ENCODE data around the gene SLC5A12. TPM values are rescaled to one million over a fixed set of nuclear protein-coding genes. Genes with fewer than 3 reads are reported as not detected.

The SLC5A12 gene
- polyA plus RNA-seq, 1 donor (not counting 4 experiments of a cell fraction or from before 2014, with no cell fraction given): not detected

DNA sequence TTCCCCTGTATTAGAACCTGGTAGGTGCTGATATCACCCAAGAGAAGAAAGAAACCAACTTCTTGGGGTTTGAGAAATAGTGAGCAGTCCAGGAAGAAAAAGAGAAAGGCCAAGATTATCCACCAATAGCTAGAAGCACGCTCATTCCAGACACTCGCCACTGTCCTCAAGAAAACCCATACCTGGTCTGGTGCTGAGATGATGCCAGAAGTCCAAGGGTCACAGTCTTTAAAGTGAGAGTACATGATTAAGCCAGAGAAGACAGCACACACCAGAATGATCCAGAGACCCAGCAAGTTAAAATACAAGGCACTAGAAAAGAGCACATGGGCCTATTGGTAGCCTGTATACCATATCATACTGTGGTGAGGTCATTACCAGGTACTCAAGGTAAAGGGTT lies 23.6 kb downstream of the SLC5A12 start:
- no peak overlapping the region for H3K4me3 ChIP-seq (ENCODE audit: control insufficient read depth in 2 of 3, extremely low read depth in 1 of 3, insufficient read depth in 2 of 3, low read depth in 1 of 3, low read length in 3 of 3)
- FAIRE-seq: no peak
- H3K4me1 ChIP-seq (ENCODE audit: control insufficient read depth, extremely low read depth, insufficient read depth, low read length): no peaks in the 10 kb centered on the region
- no peak overlapping the region for H3K27ac ChIP-seq (ENCODE audit: control insufficient read depth, insufficient read depth, low read length)
- no peaks in the 10 kb centered on the region for H4K20me1 ChIP-seq (ENCODE audit: control insufficient read depth, extremely low read depth, insufficient read depth, low read length)
- dilution Hi-C loops (cut with MboI; ENCODE audit: extremely low pct_ligation_motif_present, low sequenced_read_pairs): no loop called here
- no peak overlapping the region for H2AFZ ChIP-seq (ENCODE audit: control insufficient read depth, low read length)
- TF ChIP-seq, protein P1, sequence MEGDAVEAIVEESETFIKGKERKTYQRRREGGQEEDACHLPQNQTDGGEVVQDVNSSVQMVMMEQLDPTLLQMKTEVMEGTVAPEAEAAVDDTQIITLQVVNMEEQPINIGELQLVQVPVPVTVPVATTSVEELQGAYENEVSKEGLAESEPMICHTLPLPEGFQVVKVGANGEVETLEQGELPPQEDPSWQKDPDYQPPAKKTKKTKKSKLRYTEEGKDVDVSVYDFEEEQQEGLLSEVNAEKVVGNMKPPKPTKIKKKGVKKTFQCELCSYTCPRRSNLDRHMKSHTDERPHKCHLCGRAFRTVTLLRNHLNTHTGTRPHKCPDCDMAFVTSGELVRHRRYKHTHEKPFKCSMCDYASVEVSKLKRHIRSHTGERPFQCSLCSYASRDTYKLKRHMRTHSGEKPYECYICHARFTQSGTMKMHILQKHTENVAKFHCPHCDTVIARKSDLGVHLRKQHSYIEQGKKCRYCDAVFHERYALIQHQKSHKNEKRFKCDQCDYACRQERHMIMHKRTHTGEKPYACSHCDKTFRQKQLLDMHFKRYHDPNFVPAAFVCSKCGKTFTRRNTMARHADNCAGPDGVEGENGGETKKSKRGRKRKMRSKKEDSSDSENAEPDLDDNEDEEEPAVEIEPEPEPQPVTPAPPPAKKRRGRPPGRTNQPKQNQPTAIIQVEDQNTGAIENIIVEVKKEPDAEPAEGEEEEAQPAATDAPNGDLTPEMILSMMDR (optimal IDR thresholded peaks at IDR 0.05 in 1 of 3, IDR thresholded peaks at IDR 0.05 in 1 of 3, conservative IDR thresholded peaks at IDR 0.05 in 1 of 3; ENCODE audit: extremely low read depth in 1 of 3, insufficient read depth in 2 of 3, low read length in 3 of 3): no peak
- TF ChIP-seq EZH2 (IDR thresholded peaks at IDR 0.05; ENCODE audit: low read length): no peak
- H3K9me3 ChIP-seq (ENCODE audit: control insufficient read depth, low read depth, low read length): no peaks in the 10 kb centered on the region
- DNase-seq (ENCODE audit: low read depth, low spot score): no peak
- H3K9ac ChIP-seq (ENCODE audit: control insufficient read depth, extremely low read depth, insufficient read depth, low read length): no peak overlapping the region
- no peaks in the 10 kb centered on the region for H3K36me3 ChIP-seq (ENCODE audit: control insufficient read depth in 2 of 2, extremely low read depth in 1 of 2, insufficient read depth in 2 of 2, low read length in 2 of 2)
- H3K27me3 ChIP-seq (ENCODE audit: control insufficient read depth, extremely low read depth, insufficient read depth, low read length): no peaks in the 10 kb centered on the region
- no peaks in the 10 kb centered on the region for H3K9me1 ChIP-seq (ENCODE audit: control insufficient read depth, extremely low read depth, insufficient read depth, low read length)
- no peaks in the 10 kb centered on the region for H3K79me2 ChIP-seq (ENCODE audit: control insufficient read depth, insufficient read depth, low read length)
- H3K4me2 ChIP-seq (ENCODE audit: control insufficient read depth, extremely low read depth, insufficient read depth, low read depth, low read length): no peak overlapping the region

DNA sequence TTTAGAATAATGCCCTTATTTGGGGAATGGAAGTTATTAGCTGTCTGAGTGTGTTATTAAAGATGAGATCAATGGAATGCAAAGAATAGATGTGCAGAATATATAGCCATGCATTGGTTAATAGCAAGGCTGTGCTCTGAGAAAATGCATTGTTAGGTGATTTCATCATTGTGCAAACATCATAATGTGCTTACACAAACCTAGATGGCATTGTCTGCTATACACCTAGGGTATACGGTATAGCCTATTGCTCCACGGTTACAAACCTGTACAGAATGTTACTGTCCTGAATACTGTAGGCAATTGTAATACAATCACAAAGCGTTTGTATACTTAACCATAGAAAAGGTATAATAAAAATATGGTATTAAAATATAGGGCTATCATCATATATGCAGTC lies 25.5 kb downstream of the SLC5A12 start:
- dilution Hi-C loops (cut with MboI; ENCODE audit: extremely low pct_ligation_motif_present, low sequenced_read_pairs): no loop called here
- Histone ChIP-seq H2AFZ (ENCODE audit: control insufficient read depth, low read length) (no peak overlapping the region), H3K27ac (ENCODE audit: control insufficient read depth, insufficient read depth, low read length) (no peak overlapping the region), H4K20me1 (ENCODE audit: control insufficient read depth, extremely low read depth, insufficient read depth, low read length) (no peaks in the 10 kb centered on the region), H3K4me2 (ENCODE audit: control insufficient read depth, extremely low read depth, insufficient read depth, low read depth, low read length) (no peak overlapping the region), H3K9me1 (ENCODE audit: control insufficient read depth, extremely low read depth, insufficient read depth, low read length) (no peaks in the 10 kb centered on the region), H3K9ac (ENCODE audit: control insufficient read depth, extremely low read depth, insufficient read depth, low read length) (no peak overlapping the region), H3K27me3 (ENCODE audit: control insufficient read depth, extremely low read depth, insufficient read depth, low read length) (no peaks in the 10 kb centered on the region), H3K4me1 (ENCODE audit: control insufficient read depth, extremely low read depth, insufficient read depth, low read length) (no peaks in the 10 kb centered on the region), H3K36me3 (ENCODE audit: control insufficient read depth in 2 of 2, extremely low read depth in 1 of 2, insufficient read depth in 2 of 2, low read length in 2 of 2) (no peaks in the 10 kb centered on the region), H3K4me3 (ENCODE audit: control insufficient read depth in 2 of 3, extremely low read depth in 1 of 3, insufficient read depth in 2 of 3, low read depth in 1 of 3, low read length in 3 of 3) (no peak overlapping the region), H3K79me2 (ENCODE audit: control insufficient read depth, insufficient read depth, low read length) (no peaks in the 10 kb centered on the region), H3K9me3 (ENCODE audit: control insufficient read depth, low read depth, low read length) (no peaks in the 10 kb centered on the region)
- TF ChIP-seq, protein P1 (optimal IDR thresholded peaks at IDR 0.05 in 1 of 3, IDR thresholded peaks at IDR 0.05 in 1 of 3, conservative IDR thresholded peaks at IDR 0.05 in 1 of 3; ENCODE audit: extremely low read depth in 1 of 3, insufficient read depth in 2 of 3, low read length in 3 of 3): no peak
- no peak for TF ChIP-seq EZH2 (IDR thresholded peaks at IDR 0.05; ENCODE audit: low read length)
- no peak for DNase-seq (ENCODE audit: low read depth, low spot score)
- FAIRE-seq: no peak
